ENCODE measurements around the gene PIEZO1. TPM values are rescaled to one million over a fixed set of nuclear protein-coding genes. Genes with fewer than 3 reads are reported as not detected.

Gene PIEZO1
- total and polyA plus RNA-seq, 9 of the 15 experiments (the other 6 are each of a cell fraction or from before 2014, with no cell fraction given), result 3.6 to 432 (median 131) TPM

GRCh38 chr16:88805887-88806393, 20.9 kb upstream of the PIEZO1 start:
- H3K27me3 ChIP-seq (ENCODE audit: control insufficient read depth in 2 of 2, insufficient read depth in 2 of 2, low read length in 2 of 2), result no peaks in the 10 kb centered on the region; a peak in 1 of 5 replicates
- H3K4me3 ChIP-seq, result peak overlapping the region; percentile 89; the same call in 1 of the 2 replicates
- H3K36me3 ChIP-seq (ENCODE audit: control insufficient read depth, insufficient read depth, low read length), result peaks cover 70% of the 10 kb centered on the region; the same call in 2 of the 3 replicates
- intact Hi-C loops (cut with micrococcal nuclease), result loop anchor here (10.0 kb wide), 1 partner anchor 759 kb away; the partner anchor contains the start of gene RPL13
- no peaks in the 10 kb centered on the region for H3K9me3 ChIP-seq (replicated peaks; ENCODE audit: control insufficient read depth, insufficient read depth, low read depth, low read length)
- FAIRE-seq (no peak), DNase-seq (ENCODE audit: extremely low read depth in 1 of 4, low spot score in 3 of 4) (no peak), ATAC-seq (no peak)
- H3K27ac ChIP-seq (ENCODE audit: extremely low read depth, low read depth, low read length), result no peak overlapping the region; the same call in 2 of the 3 replicates
- peaks cover 89% of the 10 kb centered on the region for H3K79me2 ChIP-seq (ENCODE audit: control insufficient read depth, insufficient read depth, low read length)
- WGBS (ENCODE audit: insufficient coverage, low coverage, missing lambda C conversion rate), result 98% methylated on average over 15 of the region's 21 CpGs
- POLR2A ChIA-PET, result interaction anchor here (0.5 to 1.5 kb wide), 5 partner anchors 12 to 556 kb away, joined by 3 to 4 read pairs (median 3); no protein-coding TSS in a partner anchor
- H3K9me1 ChIP-seq (ENCODE audit: control insufficient read depth, insufficient read depth, low read length), result no peaks in the 10 kb centered on the region
- H3K4me1 ChIP-seq (replicated peaks in 1 of 2; ENCODE audit: control insufficient read depth in 2 of 2, insufficient read depth in 2 of 2, low read length in 2 of 2), result peaks cover 17 to 86% of the 10 kb centered on the region in 2 experiments; a peak in 4 of 5 replicates
- peak overlapping the region in 1 of 2 experiments; percentile 98; a peak in 2 of 4 replicates for H3K9ac ChIP-seq (ENCODE audit: insufficient read depth in 1 of 2, low read depth in 2 of 2, low read length in 2 of 2)
- in situ Hi-C loops (cut with MboI), result no loop called here
- BruUV-seq (replicated peaks), result no TSS peak
- CTCF ChIA-PET (ENCODE audit: low intra/inter-chr PET ratio), result no interaction called here
- no peak overlapping the region for H2AFZ ChIP-seq (ENCODE audit: low read depth, low read length)
- peaks cover 32% of the 10 kb centered on the region; the same call in 1 of the 2 replicates for H4K20me1 ChIP-seq (replicated peaks; ENCODE audit: control insufficient read depth, insufficient read depth, low read length)
- no peak overlapping the region for H3K4me2 ChIP-seq (ENCODE audit: insufficient read depth, low read length)
- TF ChIP-seq JUN (IDR thresholded peaks at IDR 0.05; ENCODE audit: borderline replicate concordance, low read depth, low read length), result no peak
- 0 out of 2 replicates have a peak, but pooled peaks have one; percentile 23 for TF ChIP-seq JUN (CRISPR knock-in tag; IDR thresholded peaks at IDR 0.05; ENCODE audit: borderline replicate concordance)
- no peak for TF ChIP-seq MYNN (IDR thresholded peaks at IDR 0.05)
- TF ChIP-seq MYNN (CRISPR knock-in tag; IDR thresholded peaks at IDR 0.05), result no peak
- peak; percentile 53 for TF ChIP-seq MAX (CRISPR knock-in tag; IDR thresholded peaks at IDR 0.05)
- no peak for TF ChIP-seq DLX4 (CRISPR knock-in tag; IDR thresholded peaks at IDR 0.05)
- TF ChIP-seq ILF3 (IDR thresholded peaks at IDR 0.05; ENCODE audit: borderline replicate concordance), result no peak
- TF ChIP-seq USF1 (CRISPR knock-in tag; IDR thresholded peaks at IDR 0.05), result peak; percentile 41; the same call in 1 of the 2 replicates
- 0 out of 4 replicates have a peak, but pooled peaks of 1 of the 2 experiments have one; percentile 28 for TF ChIP-seq TEAD1 (CRISPR knock-in tag; IDR thresholded peaks at IDR 0.05)
- TF ChIP-seq FOXP1 (CRISPR knock-in tag; IDR thresholded peaks at IDR 0.05), result peak; percentile 54; the same call in 1 of the 2 replicates
- no peak for TF ChIP-seq KDM2B (CRISPR knock-in tag; IDR thresholded peaks at IDR 0.05)
- TF ChIP-seq HNRNPL (IDR thresholded peaks at IDR 0.05; ENCODE audit: low read depth, low read length), result 0 out of 2 replicates have a peak, but pooled peaks have one; percentile 18
- TF ChIP-seq E2F5 (CRISPR knock-in tag; IDR thresholded peaks at IDR 0.05), result no peak
- TF ChIP-seq FOXA3 (CRISPR knock-in tag; conservative IDR thresholded peaks at IDR 0.05 in 1 of 2, IDR thresholded peaks at IDR 0.05 in 1 of 2), result peak in 1 of 2 experiments; percentile 55; a peak in 1 of 4 replicates
- no peak for TF ChIP-seq TAF7 (tag; IDR thresholded peaks at IDR 0.05)
- TF ChIP-seq RBM25 (IDR thresholded peaks at IDR 0.05; ENCODE audit: low read depth, low read length, severe bottlenecking), result no peak
- no peak for TF ChIP-seq KAT8 (IDR thresholded peaks at IDR 0.05; ENCODE audit: low read depth)
- no peak for TF ChIP-seq SAFB2 (IDR thresholded peaks at IDR 0.05; ENCODE audit: borderline replicate concordance, low read depth, low read length, severe bottlenecking)
